Fibroblast of villous mesenchyme (primary cell): ENCODE results near the gene NCAM2. TPM values are rescaled to one million over a fixed set of nuclear protein-coding genes. Genes with fewer than 3 reads are reported as not detected.

ENCODE experiments used
- DNase-seq: peaks from one replicate; pipeline ENCODE4 v3.0.0-alpha.2; 2010; ENCODE audit warnings: low read depth
- H3K4me3 ChIP-seq: 2 replicates; pipeline ENCODE4 v1.5.1; 2011; ENCODE audit warnings: low read depth, mild to moderate bottlenecking, low read length
- total RNA-seq: library from RNA; depleted of rRNA; stranded (reverse); fragments of >200 nt; gene quantifications from 2 replicates; pipeline ENCODE4 v1.2.3, GENCODE V29; 2012
- TF ChIP-seq, protein P1 (sequence below): IDR thresholded peaks from 2 replicates; pipeline ENCODE4 v1.5.1; 2012; ENCODE audit warnings: low read depth, mild to moderate bottlenecking, low read length; ENCODE audit not compliant: insufficient read depth

NCAM2 gene
- total RNA-seq, 1 donor, result 5.2 TPM

DNA sequence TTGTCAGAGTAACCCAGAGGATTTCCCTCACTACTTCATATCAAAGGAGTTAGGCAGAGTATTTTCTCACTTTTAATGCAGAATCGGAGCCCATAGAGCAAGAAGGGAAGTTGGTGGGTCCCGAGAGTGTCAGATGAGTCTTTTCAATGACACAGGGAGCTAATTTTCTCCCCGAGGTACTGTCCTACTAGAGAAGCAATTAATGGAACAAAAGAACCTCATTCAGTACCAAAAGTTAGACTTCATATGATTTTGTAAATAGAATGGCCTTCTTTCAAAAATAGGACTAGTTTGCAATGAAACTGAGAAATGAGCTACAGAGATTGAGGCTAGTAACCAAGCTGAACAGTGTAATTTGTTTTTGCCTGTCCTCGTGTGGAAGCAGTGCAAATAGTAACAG lies 3.9 kb downstream of the NCAM2 start:
- DNase-seq, result no peak
- H3K4me3 ChIP-seq, result no peak overlapping the region
- TF ChIP-seq, protein P1, sequence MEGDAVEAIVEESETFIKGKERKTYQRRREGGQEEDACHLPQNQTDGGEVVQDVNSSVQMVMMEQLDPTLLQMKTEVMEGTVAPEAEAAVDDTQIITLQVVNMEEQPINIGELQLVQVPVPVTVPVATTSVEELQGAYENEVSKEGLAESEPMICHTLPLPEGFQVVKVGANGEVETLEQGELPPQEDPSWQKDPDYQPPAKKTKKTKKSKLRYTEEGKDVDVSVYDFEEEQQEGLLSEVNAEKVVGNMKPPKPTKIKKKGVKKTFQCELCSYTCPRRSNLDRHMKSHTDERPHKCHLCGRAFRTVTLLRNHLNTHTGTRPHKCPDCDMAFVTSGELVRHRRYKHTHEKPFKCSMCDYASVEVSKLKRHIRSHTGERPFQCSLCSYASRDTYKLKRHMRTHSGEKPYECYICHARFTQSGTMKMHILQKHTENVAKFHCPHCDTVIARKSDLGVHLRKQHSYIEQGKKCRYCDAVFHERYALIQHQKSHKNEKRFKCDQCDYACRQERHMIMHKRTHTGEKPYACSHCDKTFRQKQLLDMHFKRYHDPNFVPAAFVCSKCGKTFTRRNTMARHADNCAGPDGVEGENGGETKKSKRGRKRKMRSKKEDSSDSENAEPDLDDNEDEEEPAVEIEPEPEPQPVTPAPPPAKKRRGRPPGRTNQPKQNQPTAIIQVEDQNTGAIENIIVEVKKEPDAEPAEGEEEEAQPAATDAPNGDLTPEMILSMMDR, result no peak

DNA sequence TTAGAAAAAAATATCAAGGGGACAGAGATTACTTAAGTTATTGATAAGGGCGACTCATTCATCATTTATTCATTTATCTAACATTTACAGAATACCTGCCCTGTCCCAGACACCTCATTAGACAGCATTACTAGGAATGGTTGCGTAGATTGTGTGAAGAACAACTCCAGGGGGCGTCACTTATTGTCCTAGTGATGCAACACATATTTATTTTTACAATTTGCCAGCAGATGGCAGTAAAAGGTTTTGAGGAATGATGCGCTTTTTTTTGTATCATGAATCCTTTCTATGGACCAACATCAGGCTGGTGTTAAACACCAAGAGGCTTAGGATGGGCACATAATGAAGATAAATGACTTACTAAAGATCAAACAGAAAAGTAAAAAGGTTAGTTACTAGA lies 5.5 kb downstream of the NCAM2 start:
- TF ChIP-seq, protein P1, result peak; percentile 42
- no peak overlapping the region for H3K4me3 ChIP-seq
- DNase-seq, result peak; percentile 20

DNA sequence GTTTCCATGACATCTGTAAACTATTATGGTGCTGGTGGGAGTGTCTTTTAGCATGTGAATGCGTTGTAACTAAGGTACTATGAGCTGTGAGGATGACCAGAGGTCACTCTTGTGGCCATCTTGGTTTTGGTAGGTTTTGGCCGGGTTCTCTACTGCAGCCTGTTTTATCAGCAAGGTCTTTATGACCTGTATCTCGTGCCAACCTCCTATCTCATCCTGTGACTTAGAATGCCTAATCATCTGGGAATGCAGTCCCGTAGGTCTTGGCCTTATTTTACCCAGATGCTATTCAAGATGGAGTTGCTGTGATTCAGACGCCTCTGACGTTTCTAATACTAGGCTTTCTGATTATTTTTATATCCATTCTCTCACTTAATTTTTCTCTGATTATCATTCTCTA lies 9.4 kb downstream of the NCAM2 start:
- TF ChIP-seq, protein P1, result no peak
- H3K4me3 ChIP-seq, result no peak overlapping the region
- peak; percentile 7 for DNase-seq

DNA sequence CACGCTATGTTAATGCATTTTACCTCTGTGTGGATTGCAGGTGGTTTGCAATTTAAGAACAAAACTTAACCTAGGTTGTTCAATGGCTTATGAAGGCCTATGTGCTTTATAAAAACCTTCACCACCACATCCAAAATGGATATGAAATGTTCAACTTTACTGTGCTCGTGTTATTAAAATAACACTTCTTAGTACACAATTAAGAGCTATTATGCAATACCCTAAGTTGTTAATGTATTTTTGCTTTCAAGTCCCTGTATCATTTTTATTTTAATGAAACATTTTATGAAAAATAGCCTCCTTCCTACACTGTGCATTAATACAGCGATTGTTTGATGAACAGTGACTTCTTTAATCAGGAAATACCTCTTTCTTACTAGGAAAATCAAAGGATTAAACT lies 12.0 kb downstream of the NCAM2 start:
- TF ChIP-seq, protein P1, result no peak
- DNase-seq, result no peak
- H3K4me3 ChIP-seq, result no peak overlapping the region

DNA sequence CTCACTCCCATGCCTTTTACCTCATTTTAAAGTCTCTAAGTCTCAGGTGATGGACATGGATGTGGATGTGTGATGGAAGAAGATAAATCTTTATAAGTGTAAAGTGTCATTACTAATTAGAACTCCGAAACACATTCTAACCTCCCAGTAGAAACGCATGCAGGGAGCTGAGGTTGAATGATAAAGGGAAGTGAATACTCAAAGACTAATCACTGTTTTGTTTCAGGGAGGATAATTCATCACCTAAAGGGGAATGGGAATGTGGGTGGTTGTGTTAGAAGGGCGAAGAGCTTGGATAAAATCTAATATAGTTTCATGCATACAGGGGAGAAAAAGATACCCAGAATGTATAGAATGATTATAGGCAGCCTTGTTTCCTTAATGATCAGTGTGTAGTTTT lies 12.5 kb downstream of the NCAM2 start:
- TF ChIP-seq, protein P1, result no peak

DNA sequence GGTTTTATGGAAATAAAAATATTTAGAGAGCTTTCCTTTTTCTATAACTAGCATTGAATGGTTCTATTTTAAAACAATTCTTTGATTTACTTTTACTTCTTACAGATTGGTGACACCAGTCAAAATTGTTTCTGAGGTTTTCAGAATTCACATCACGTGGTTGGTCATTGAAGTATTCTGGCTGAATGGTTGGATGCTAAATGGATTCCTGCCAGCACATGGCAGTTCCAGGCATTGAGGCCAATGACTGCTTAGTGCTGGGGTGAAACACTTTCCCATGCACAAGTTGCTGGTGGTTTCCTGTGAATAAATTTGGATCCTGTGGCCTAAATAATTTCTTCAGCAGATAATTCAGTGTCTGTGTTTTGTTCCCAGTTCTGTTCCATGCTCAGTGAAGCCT lies 20.6 kb downstream of the NCAM2 start:
- DNase-seq, result no peak
- no peak overlapping the region for H3K4me3 ChIP-seq
- TF ChIP-seq, protein P1, result no peak

More for the DNA sequence above, 12.5 kb downstream of the NCAM2 start:
- DNase-seq, result no peak
- no peak overlapping the region for H3K4me3 ChIP-seq

DNA sequence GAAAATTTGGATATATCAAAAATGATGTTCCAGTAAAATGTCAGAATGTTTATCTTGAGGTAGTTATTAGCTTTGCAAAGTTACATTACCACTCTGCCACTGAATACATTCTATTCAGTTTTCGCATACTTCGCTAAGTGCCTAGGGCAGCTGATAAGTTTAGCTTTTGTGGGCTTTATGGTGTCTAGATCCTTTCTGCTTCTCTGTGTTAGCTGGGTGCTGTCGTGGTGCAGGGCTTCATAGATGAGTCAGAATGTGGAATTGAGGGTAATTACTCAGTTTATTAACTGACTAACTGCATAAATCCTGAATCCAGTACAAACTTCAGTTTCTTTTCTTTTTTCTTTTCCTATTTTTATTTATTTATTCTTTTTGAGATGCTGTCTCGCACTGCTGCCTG lies 21.5 kb downstream of the NCAM2 start:
- TF ChIP-seq, protein P1, result no peak
- no peak overlapping the region for H3K4me3 ChIP-seq
- no peak for DNase-seq
